Coronary artery (tissue), 2 donors: ENCODE measurements around the gene KCNQ2.

Experiments used
- DNase-seq: peaks from one replicate; pipeline ENCODE4 v3.0.0-alpha.2; 2017; ENCODE audit warnings: low spot score
- H3K27ac ChIP-seq, 2 donors: fragments of 200-600 bp; sonication (generic); one replicate each; pipeline ENCODE4 v1.5.1; 2016 to 2019
- H3K4me3 ChIP-seq: fragments of 200-600 bp; sonication (generic); 2 replicates; pipeline ENCODE4 v1.5.1; 2016; ENCODE audit warnings: mild to moderate bottlenecking, moderate library complexity
- CTCF ChIP-seq: fragments of 200-600 bp; sonication (generic); IDR thresholded peaks from one replicate; pipeline ENCODE4 v1.5.1; 2019; ENCODE audit warnings: antibody characterized with exemption

The KCNQ2 gene

GRCh38 chr20:63356931-63357879 lies 115.2 kb downstream of the KCNQ2 start:
- H3K4me3 ChIP-seq, result no peak overlapping the region
- no peak for DNase-seq
- TF ChIP-seq CTCF, result no peak
- no peak overlapping the region for H3K27ac ChIP-seq

GRCh38 chr20:63356511-63356910 lies 115.9 kb downstream of the KCNQ2 start:
- TF ChIP-seq CTCF, result no peak
- H3K4me3 ChIP-seq, result no peak overlapping the region
- H3K27ac ChIP-seq, result no peak overlapping the region
- no peak for DNase-seq

GRCh38 chr20:63355781-63356295 lies 116.6 kb downstream of the KCNQ2 start:
- no peak for TF ChIP-seq CTCF
- no peak overlapping the region for H3K27ac ChIP-seq
- H3K4me3 ChIP-seq, result no peak overlapping the region
- DNase-seq, result no peak

- H3K27ac ChIP-seq, result no peak overlapping the region
- no peak overlapping the region for H3K4me3 ChIP-seq
- no peak for TF ChIP-seq CTCF
- no peak for DNase-seq
These were observed 117.7 kb downstream of the KCNQ2 start for GRCh38 chr20:63354636-63355350.

GRCh38 chr20:63352811-63353221 lies 119.6 kb downstream of the KCNQ2 start:
- Histone ChIP-seq H3K4me3 (no peak overlapping the region), H3K27ac (no peak overlapping the region)
- TF ChIP-seq CTCF, result no peak
- DNase-seq, result no peak

GRCh38 chr20:63351811-63352591 lies 120.5 kb downstream of the KCNQ2 start:
- Histone ChIP-seq H3K4me3 (no peak overlapping the region), H3K27ac (no peak overlapping the region)
- DNase-seq, result no peak
- no peak for TF ChIP-seq CTCF
